Transverse colon (tissue), 3 donors: Measurements from ENCODE around the gene VASP.

ENCODE experiments used
- CTCF ChIP-seq, 5 experiments: fragments of 200-600 bp in 3 of 5; fragments of 450-650 bp in 2 of 5; sonication (generic) in 3 of 5; IDR thresholded peaks; 1 replicate in 2 of 5; 2 replicates in 3 of 5; pipeline ENCODE4 v1.5.1; 2016 to 2017; ENCODE audit warnings: antibody characterized with exemption in 5 of 5, inconsistent platforms in 3 of 5, mild to moderate bottlenecking in 2 of 5, moderate library complexity in 1 of 5
- EP300 ChIP-seq: sonication (generic); formaldehyde crosslinking; IDR thresholded peaks from one replicate; pipeline ENCODE4 v1.6.1; 2017; ENCODE audit warnings: antibody characterized with exemption, low read depth

GRCh38 chr19:45464274-45464673 is 43.0 kb upstream of the VASP start:
- no peak for TF ChIP-seq EP300
- TF ChIP-seq CTCF (IDR thresholded peaks at IDR 0.05) = no peak
